Effector memory CD4-positive, alpha-beta T cell (primary cell): ENCODE measurements around the gene SUPT3H.

Source experiments
- DNase-seq, 3 donors: peaks; one replicate each; pipeline ENCODE4 v3.0.0-alpha.2; 2020
- H3K27ac ChIP-seq: 2 replicates; pipeline ENCODE4 v1.7.0; 2013; ENCODE audit warnings: mild to moderate bottlenecking, low read length, moderate library complexity; ENCODE audit not compliant: insufficient read depth, poor library complexity, severe bottlenecking
- H3K27me3 ChIP-seq: replicated peaks from 2 replicates; pipeline ENCODE4 v1.7.0; 2013; ENCODE audit warnings: mild to moderate bottlenecking, low read length; ENCODE audit not compliant: insufficient read depth, control insufficient read depth, poor library complexity, severe bottlenecking
- H3K36me3 ChIP-seq: 2 replicates; pipeline ENCODE4 v1.7.0; 2013; ENCODE audit warnings: mild to moderate bottlenecking, low read length, moderate library complexity; ENCODE audit not compliant: control insufficient read depth, insufficient read depth
- H3K4me1 ChIP-seq: 2 replicates; pipeline ENCODE4 v1.7.0; 2013; ENCODE audit warnings: low read length, mild to moderate bottlenecking; ENCODE audit not compliant: control insufficient read depth, insufficient read depth, poor library complexity, severe bottlenecking
- H3K4me3 ChIP-seq: 2 replicates; pipeline ENCODE4 v1.7.0; 2013; ENCODE audit warnings: low read length, low read depth, mild to moderate bottlenecking; ENCODE audit not compliant: insufficient read depth, poor library complexity, severe bottlenecking
- H3K9me3 ChIP-seq: 2 replicates; pipeline ENCODE4 v1.7.0; 2013; ENCODE audit warnings: mild to moderate bottlenecking, low read length, moderate library complexity; ENCODE audit not compliant: control insufficient read depth

Gene SUPT3H

GRCh38 chr6:44837255-44837654 lies 540.5 kb downstream of the SUPT3H start:
- H3K36me3 ChIP-seq: no peaks in the 10 kb centered on the region
- H3K4me1 ChIP-seq: no peaks in the 10 kb centered on the region
- no peaks in the 10 kb centered on the region for H3K9me3 ChIP-seq
- no peak overlapping the region for H3K27ac ChIP-seq
- no peak overlapping the region for H3K4me3 ChIP-seq
- no peak for DNase-seq
- H3K27me3 ChIP-seq: no peaks in the 10 kb centered on the region

GRCh38 chr6:44833248-44833647 lies 544.5 kb downstream of the SUPT3H start:
- H3K9me3 ChIP-seq: no peaks in the 10 kb centered on the region
- H3K27ac ChIP-seq: no peak overlapping the region
- DNase-seq: no peak

GRCh38 chr6:44831002-44831610 lies 546.6 kb downstream of the SUPT3H start:
- Histone ChIP-seq H3K27ac (no peak overlapping the region), H3K4me3 (no peak overlapping the region), H3K4me1 (no peaks in the 10 kb centered on the region), H3K27me3 (no peaks in the 10 kb centered on the region), H3K36me3 (no peaks in the 10 kb centered on the region), H3K9me3 (no peaks in the 10 kb centered on the region)
- DNase-seq: no peak

More at GRCh38 chr6:44833248-44833647, 544.5 kb downstream of the SUPT3H start:
- no peaks in the 10 kb centered on the region for H3K4me1 ChIP-seq
- H3K4me3 ChIP-seq: no peak overlapping the region
- H3K27me3 ChIP-seq: no peaks in the 10 kb centered on the region
- H3K36me3 ChIP-seq: no peaks in the 10 kb centered on the region

- no peak for DNase-seq
- Histone ChIP-seq H3K27ac (no peak overlapping the region), H3K36me3 (no peaks in the 10 kb centered on the region), H3K4me3 (no peak overlapping the region), H3K27me3 (no peaks in the 10 kb centered on the region), H3K4me1 (no peaks in the 10 kb centered on the region), H3K9me3 (no peaks in the 10 kb centered on the region)
Measured at GRCh38 chr6:44829836-44830235, 547.9 kb downstream of the SUPT3H start.

- H3K36me3 ChIP-seq: no peaks in the 10 kb centered on the region
- H3K27me3 ChIP-seq: no peaks in the 10 kb centered on the region
- no peak overlapping the region for H3K4me3 ChIP-seq
- no peaks in the 10 kb centered on the region for H3K9me3 ChIP-seq
- no peaks in the 10 kb centered on the region for H3K4me1 ChIP-seq
- DNase-seq: no peak
- H3K27ac ChIP-seq: no peak overlapping the region
Measured at GRCh38 chr6:44828780-44829179, 549.0 kb downstream of the SUPT3H start.

GRCh38 chr6:44826025-44826676 lies 551.6 kb downstream of the SUPT3H start:
- DNase-seq: no peak
- Histone ChIP-seq H3K4me1 (no peaks in the 10 kb centered on the region), H3K27me3 (no peaks in the 10 kb centered on the region), H3K4me3 (no peak overlapping the region), H3K9me3 (no peaks in the 10 kb centered on the region), H3K27ac (no peak overlapping the region), H3K36me3 (no peaks in the 10 kb centered on the region)

- no peak overlapping the region for H3K4me3 ChIP-seq
- no peak for DNase-seq
- H3K4me1 ChIP-seq: no peaks in the 10 kb centered on the region
- H3K9me3 ChIP-seq: no peaks in the 10 kb centered on the region
- H3K27me3 ChIP-seq: no peaks in the 10 kb centered on the region
- no peaks in the 10 kb centered on the region for H3K36me3 ChIP-seq
- H3K27ac ChIP-seq: no peak overlapping the region
Measured at GRCh38 chr6:44825273-44825672, 552.5 kb downstream of the SUPT3H start.

GRCh38 chr6:44824567-44824966 lies 553.2 kb downstream of the SUPT3H start:
- no peak for DNase-seq
- H3K4me1 ChIP-seq: no peaks in the 10 kb centered on the region
- no peaks in the 10 kb centered on the region for H3K27me3 ChIP-seq

GRCh38 chr6:44820759-44821158 lies 557.0 kb downstream of the SUPT3H start:
- Histone ChIP-seq H3K4me1 (no peaks in the 10 kb centered on the region), H3K4me3 (no peak overlapping the region), H3K9me3 (no peaks in the 10 kb centered on the region), H3K27me3 (no peaks in the 10 kb centered on the region), H3K27ac (no peak overlapping the region), H3K36me3 (no peaks in the 10 kb centered on the region)
- DNase-seq: no peak

More at GRCh38 chr6:44824567-44824966, 553.2 kb downstream of the SUPT3H start:
- no peak overlapping the region for H3K4me3 ChIP-seq
- no peak overlapping the region for H3K27ac ChIP-seq
- H3K36me3 ChIP-seq: no peaks in the 10 kb centered on the region
- H3K9me3 ChIP-seq: no peaks in the 10 kb centered on the region

GRCh38 chr6:44820321-44820720 lies 557.4 kb downstream of the SUPT3H start:
- no peak for DNase-seq
- no peak overlapping the region for H3K4me3 ChIP-seq

More at GRCh38 chr6:44820321-44820720, 557.4 kb downstream of the SUPT3H start:
- no peak overlapping the region for H3K27ac ChIP-seq
- no peaks in the 10 kb centered on the region for H3K36me3 ChIP-seq
- no peaks in the 10 kb centered on the region for H3K9me3 ChIP-seq
- H3K27me3 ChIP-seq: no peaks in the 10 kb centered on the region
- no peaks in the 10 kb centered on the region for H3K4me1 ChIP-seq
